GM18951 (cell line): ENCODE measurements around the gene PCDHGC3.

ENCODE experiments used
- POLR2A ChIP-seq: IDR thresholded peaks from 4 replicates; pipeline ENCODE4 v1.6.1; 2011; ENCODE audit warnings: mild to moderate bottlenecking; ENCODE audit not compliant: insufficient read length, insufficient read depth; ENCODE audit errors: extremely low read depth
- in situ Hi-C: fragments of 300-500 bp; cut with MboI; formaldehyde crosslinking; loops from one replicate; pipeline ENCODE4 v1.12.0; 2022; ENCODE audit warnings: low sequenced_read_pairs, mixed read lengths, inconsistent platforms; ENCODE audit not compliant: unreplicated experiment

Gene PCDHGC3

GRCh38 chr5:141515946-141516671 lies 40.3 kb downstream of the PCDHGC3 start:
- no peak for TF ChIP-seq POLR2A
- in situ Hi-C loops: no loop called here

DNA sequence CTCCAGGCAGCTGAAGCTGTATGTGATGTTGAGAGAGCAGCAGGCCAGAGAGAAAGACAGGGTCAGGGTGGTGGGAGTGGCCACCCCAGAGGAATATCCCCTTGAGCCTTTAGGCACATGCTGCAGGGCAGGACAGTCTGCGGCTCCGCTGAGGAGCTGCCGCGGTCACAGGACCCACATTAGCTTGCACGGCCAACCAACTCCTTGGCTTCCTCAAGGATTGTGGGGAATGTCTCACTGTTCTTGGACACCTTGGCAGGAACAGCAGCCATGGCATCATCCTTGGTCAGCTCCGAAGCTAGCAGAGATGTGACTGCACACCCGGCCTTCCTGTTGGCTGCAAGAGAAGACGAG lies 40.9 kb downstream of the PCDHGC3 start:
- TF ChIP-seq POLR2A: no peak
- in situ Hi-C loops: no loop called here

- in situ Hi-C loops: no loop called here
- no peak for TF ChIP-seq POLR2A
Observed at GRCh38 chr5:141517312-141517711, 41.5 kb downstream of the PCDHGC3 start.

- TF ChIP-seq POLR2A: no peak
- in situ Hi-C loops: no loop called here
Observed at GRCh38 chr5:141517880-141518617, 42.3 kb downstream of the PCDHGC3 start.

DNA sequence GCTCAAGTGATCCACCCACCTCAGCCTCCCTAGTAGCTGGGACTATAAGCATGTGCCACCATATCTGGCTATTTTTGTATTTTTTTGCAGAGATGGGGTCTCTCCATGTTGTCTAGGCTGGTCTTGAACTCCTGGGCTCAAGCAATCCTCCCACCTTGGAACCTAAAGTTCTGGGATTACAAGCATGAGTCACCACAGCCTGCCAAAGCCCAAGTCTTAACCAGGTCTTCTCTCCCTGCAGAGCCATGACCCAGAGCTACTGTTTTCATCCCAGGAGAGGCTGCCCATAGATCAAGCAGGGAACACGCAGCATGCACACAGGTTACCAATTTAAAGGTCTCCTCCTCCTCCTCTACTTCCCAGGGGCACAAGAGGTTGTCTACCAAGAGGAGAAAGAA lies 42.9 kb downstream of the PCDHGC3 start:
- in situ Hi-C loops: no loop called here
- no peak for TF ChIP-seq POLR2A

DNA sequence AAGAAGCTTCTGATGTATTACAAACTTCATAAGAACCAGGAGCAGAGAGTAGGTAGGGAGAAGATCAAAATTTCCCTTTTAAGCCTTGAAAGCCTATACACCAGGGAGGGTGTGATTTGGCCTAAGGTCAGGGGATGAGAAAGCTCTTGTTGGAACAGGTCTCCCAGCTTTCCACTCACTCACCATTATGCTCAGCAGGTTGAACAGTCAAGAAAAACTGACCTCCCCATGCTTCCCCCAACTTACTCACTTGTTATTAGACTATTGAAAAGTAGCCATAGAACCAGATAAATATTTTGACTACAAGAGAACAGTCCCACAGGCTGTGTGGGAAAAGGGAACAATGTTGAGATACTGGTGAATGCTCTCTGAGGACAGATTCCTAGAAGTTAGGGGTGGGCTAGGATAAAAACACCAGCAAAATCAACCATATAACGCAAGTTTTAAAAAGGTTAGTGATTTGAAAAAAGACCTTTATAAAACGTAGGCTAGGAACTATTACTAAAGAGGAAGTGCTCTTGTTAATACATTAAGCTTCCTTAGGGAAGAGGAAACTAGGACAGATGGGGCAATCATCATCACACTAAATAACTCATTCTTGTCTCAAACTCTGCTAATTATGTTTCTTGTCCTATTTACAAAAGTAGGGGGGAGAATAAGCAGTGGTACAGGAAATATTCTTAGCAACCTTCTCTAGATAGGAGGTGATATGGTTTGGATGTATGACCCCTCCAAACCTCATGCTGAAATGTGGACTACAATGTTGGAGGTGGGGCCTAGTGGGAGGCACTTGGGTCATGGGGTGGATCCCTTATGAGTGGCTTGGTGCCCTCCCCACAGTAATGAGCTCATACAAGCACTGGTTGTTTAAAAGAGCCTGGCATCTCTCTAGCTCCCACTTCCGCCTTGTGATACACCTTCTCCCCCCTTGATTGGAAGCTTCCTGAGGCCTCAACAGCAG lies 44.1 kb downstream of the PCDHGC3 start:
- TF ChIP-seq POLR2A: no peak
- in situ Hi-C loops: no loop called here

GRCh38 chr5:141521244-141521781 lies 45.5 kb downstream of the PCDHGC3 start:
- TF ChIP-seq POLR2A: no peak
- in situ Hi-C loops: no loop called here

DNA sequence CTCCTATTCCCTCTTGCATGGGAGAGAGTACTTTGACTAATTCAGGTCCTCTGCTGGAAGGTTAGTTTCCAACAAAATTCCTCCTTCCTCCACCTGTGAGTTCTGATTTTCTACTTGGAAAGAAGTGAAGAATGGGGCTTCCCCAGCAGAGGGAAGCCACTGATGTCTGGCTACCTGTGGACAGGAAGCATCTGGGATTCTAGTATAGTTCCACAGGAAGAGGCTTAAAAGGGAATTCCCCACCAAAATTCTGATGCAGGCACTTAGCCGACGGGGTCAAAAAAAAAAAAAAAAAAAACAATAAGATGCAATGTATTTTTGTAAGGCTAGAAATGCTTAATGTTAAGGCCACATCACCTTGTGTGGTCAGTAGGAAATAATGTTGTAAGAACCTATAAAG lies 46.5 kb downstream of the PCDHGC3 start:
- TF ChIP-seq POLR2A: no peak
- in situ Hi-C loops: no loop called here

GRCh38 chr5:141523991-141524390 lies 48.2 kb downstream of the PCDHGC3 start:
- in situ Hi-C loops: no loop called here

GRCh38 chr5:141524604-141525597 lies 49.1 kb downstream of the PCDHGC3 start:
- in situ Hi-C loops: no loop called here
- TF ChIP-seq POLR2A: no peak

More at GRCh38 chr5:141523991-141524390, 48.2 kb downstream of the PCDHGC3 start:
- TF ChIP-seq POLR2A: no peak

DNA sequence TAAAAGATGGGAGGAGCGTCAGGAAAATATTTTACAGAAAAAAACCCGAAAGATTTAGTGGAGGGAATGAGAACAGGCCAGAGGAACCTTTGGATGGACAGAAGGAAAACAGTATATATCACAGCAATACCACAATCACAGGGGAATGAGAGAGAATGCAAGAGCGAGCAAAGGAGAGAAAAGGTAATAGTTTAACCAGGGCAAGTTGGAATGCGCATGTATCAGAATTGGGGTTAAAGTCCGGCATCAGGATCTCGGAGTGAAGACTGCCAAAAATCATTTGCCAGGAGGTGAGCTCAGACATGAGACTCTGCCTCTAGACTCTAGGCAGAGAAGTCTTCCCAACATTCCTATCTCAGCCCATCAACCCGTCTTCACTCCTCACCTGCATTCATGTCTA lies 49.9 kb downstream of the PCDHGC3 start:
- no peak for TF ChIP-seq POLR2A
- in situ Hi-C loops: no loop called here

DNA sequence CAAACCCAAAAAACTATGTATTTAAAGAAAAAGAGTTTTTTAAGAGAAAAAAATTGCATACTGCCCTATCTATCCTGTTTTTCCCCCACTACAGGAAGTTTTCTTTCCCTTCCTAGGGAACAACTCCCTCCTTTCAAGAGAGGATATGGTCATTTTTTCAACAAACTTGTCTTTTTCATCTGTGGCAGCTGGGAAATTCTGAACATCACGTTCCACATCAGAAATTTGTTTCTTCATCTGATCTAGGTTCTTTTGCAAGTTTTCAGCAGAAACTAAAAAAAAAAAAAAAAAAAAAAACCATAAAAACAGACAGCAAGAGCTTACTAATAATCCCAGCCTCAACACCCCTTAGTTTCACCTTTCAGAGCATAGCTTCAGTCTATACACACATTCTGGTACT lies 51.7 kb downstream of the PCDHGC3 start:
- TF ChIP-seq POLR2A: no peak
- in situ Hi-C loops: no loop called here
